ENCODE data around the gene DPP6.

- TF ChIP-seq, protein P1, sequence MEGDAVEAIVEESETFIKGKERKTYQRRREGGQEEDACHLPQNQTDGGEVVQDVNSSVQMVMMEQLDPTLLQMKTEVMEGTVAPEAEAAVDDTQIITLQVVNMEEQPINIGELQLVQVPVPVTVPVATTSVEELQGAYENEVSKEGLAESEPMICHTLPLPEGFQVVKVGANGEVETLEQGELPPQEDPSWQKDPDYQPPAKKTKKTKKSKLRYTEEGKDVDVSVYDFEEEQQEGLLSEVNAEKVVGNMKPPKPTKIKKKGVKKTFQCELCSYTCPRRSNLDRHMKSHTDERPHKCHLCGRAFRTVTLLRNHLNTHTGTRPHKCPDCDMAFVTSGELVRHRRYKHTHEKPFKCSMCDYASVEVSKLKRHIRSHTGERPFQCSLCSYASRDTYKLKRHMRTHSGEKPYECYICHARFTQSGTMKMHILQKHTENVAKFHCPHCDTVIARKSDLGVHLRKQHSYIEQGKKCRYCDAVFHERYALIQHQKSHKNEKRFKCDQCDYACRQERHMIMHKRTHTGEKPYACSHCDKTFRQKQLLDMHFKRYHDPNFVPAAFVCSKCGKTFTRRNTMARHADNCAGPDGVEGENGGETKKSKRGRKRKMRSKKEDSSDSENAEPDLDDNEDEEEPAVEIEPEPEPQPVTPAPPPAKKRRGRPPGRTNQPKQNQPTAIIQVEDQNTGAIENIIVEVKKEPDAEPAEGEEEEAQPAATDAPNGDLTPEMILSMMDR (IDR thresholded peaks at IDR 0.05), result no peak
- no peak for TF ChIP-seq POLR2A (IDR thresholded peaks at IDR 0.05)
Measured at GRCh38 chr7:154656618-154657017, 604.4 kb downstream of the DPP6 start.
